Measurements from ENCODE around the gene CAMK1D.

- no peak for TF ChIP-seq POLR2A (IDR thresholded peaks at IDR 0.05)
- TF ChIP-seq CTCF (IDR thresholded peaks at IDR 0.05), result peak in 2 of 4 donors; percentile 8 to 26
Observed at GRCh38 chr10:12800302-12800701, 451.0 kb downstream of the CAMK1D start.

All from right lobe of liver (tissue), 4 donors.